GM19463 (cell line): Measurements from ENCODE around the gene ABHD17A.

ENCODE experiments used
- ATAC-seq: cut with Tn5 transposase; IDR thresholded peaks from one replicate; pipeline ENCODE4 v1.9.1; 2021; ENCODE audit warnings: mild to moderate bottlenecking, moderate library complexity; ENCODE audit not compliant: unreplicated experiment

Gene ABHD17A

DNA sequence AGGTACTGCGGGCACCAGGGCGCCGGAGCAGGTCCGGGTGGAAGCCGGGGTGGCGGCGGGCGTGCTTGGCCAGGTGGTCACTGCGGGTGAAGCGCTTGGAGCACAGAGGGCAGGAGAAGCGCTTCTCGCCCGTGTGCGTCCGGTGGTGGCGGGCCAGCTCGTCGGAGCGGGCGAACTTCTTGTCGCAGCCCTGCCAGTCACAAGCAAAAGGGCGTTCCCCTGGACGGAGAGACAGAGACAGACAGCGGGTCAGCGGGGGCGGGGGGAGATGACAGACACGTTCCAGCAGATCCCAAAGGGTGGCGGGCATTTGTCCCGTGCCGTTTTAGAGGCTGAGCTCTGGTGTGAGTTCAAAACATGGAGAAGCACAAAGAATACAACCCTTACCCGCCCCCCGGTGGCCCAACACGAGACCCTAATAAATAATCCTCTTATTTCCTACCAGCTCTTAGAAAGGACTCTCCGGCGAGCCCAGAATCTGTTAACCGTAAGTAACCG is 30.7 kb downstream of the ABHD17A start:
- no peak for ATAC-seq

DNA sequence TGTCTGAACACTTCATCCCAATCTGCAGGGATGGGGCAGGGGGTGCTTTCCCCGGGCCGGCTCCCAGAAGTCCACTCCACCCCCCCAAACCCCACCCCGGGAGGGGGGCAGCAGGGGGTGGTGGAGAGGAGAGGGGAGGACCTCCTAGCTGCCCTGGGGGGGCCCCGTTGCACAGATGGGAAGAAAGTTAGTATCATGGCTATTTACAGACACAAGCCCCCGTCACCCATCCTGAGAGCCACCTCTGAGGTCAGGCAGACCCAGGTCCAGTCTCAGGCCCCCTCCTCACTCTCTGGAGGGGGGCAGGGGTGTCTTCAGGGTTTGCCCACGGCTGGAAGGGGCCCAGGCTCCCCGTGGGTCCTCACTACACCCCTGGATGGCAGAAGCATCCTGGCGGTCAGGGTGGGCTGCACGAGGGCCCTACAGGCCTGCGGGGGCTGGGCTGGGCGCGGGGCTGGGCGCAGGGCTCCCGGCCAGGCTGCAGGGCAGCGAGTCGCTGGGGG is 31.2 kb downstream of the ABHD17A start:
- ATAC-seq, result no peak

DNA sequence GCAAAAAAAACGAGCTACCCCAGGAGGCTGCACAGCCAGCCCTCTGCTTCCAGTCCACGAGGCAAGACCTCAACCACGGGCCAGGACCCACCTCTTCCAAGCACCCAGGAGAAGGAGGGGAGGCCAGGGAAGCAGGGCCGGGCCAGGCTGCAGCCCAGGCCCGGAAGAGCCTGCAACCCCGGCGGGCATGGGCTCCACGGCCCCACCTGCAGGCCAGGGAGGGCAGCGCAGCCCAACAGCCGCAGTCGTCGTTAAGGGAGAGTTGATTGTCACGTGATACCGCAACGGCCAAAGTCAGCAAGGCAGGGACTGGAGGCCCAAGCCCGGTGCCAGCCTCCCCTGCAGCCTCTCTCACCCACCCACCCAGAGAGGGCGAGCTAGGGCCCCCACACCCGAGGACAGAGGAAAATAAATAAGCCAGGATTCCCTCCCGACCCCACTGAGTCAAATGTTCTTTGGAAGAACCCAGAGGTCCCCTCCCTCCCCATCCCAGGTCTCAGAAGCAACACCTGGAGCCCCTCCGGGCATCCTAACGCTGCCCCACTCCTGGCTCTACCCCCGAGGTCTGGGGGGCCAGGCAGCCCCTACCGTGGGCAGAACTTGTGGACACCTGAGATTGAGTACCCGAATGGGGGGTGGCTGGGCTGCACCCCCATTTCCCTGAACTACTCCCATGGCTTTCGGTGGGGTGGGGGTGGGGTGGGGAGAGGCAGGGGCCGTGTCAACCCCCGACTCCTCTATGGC is 31.8 kb downstream of the ABHD17A start:
- no peak for ATAC-seq

DNA sequence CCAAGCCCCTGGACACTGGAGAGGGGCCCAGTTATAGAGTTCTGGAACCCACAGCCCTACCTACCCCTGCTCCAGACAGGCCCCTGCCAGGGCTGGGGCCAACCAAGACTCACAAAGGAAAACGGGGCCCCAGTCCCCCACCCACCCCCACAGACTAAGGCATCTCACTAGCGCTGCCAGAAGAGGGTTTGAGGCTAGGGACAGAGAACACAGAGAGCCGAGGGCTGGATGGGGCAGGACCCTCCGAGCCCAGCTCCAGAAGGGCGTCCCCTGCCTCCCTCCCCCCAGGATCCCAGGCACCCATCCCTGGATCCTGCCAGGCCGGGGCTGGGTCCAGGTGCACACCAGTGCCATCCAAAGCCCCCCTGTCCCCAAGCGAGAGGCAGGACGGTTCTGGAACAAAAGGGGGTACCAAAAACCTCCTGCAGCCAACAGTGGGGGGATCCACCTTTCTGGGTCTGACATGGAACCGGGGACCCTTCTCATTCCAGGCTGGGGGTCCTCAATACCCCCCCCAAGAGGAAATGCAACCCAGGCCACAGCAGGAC is 32.6 kb downstream of the ABHD17A start:
- no peak for ATAC-seq

DNA sequence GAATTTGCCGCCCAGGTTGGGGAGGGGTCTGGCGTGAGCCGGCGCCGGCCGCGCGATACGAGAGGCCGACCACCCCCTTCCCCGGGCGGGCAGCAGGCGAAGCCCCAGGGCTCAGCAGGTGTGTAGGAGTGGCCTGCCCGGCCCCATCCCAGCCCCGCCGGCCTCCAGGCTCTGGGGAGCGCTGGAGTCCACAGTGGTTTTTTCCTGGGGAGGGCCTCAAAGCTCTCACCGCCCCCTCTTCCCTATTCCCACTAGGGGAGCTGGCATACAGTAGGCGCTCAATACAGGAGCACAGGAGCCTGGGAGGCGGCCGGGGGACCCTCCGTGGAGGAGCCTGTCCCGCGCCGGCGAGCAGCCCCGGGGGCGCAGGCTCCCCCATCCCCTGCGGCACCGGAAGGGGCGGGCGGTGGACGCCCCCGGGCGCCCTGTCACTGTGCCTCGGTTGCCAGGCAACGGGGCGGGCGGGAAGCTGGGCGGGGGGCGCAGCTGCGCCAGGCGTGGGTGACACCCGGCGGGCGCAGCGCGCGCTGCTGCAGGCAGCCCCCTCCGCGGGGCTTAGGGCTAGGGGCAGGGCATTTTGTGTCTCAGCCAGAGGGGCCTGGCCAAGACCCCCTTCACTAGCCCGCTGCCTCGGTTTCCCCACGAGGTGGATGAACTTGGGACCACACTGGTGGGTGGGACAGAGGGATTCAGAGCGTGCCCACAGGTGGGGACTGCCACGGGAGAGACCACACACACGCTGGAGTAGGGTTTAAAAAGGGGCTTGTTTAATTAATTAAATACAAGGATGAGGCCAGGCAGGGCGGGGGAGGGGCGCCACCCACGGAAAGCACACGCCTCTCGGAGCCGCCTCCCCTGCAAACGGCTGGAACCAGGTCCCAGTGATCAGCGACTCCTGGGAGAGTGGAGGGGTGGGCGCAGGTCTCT is 33.4 kb downstream of the ABHD17A start:
- no peak for ATAC-seq

DNA sequence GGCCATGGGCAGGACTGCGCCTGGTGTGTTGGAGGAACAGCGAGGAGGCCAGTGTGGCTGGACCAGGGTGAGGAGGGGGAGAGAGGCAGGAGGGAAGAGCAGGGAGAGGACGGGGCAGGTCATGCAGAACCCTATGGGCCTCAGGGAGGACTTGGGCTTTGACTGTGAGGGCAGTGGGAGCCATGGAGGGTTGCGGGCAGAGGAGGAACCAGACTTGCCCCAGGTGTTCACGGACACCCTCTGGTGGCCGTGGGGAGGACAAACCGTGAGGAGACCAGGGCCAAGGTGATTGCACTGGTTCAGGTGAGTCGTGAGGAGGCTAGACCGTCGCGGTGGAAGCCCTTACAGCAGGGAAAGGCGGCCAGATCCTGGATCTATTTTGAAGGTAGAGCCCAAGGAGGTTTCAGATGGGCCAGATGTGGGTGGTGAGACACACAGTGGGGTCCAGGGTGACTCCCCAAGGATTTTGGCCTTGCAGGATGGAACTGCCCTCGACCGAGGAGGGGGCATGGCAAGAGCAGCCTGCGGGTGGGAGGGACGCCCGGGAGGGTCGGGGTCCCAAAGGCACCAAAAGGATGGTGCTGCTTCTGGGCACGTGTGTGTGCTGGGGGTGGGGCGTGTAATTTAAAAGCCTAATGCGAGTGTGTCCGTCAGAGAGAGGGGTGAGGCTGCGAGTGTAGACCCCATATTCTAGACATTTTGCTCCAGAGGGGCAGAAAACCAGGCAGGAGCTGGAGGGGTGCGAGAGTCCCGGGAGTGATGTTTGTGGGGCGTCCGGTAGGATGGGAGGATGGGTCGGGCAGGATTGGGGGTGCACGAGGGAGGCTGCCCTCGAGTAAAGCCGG is 34.3 kb downstream of the ABHD17A start:
- no peak for ATAC-seq

DNA sequence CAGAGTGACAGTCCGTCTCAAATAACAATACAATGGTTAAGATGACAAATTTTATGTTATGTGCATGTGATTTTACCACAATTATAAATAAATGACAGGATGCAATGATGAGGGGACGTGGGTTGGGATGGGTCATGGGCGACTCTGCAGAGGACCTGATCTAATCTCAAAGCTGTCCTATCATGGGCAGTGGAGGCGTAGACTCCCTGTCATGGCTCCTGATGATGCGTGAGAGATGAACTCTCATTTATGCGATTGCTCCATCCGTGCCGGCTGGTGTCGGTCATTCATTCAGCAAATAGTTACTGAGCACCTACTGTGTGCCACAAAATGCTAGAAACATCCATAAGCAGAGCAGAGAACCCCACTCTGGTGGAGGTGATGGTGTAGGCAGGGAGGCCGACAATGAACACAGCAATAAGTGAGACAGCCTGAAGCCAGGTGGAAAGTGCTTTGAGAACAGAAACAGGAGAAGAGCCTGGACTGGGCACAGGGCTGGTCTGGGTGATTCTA is 35.4 kb downstream of the ABHD17A start:
- no peak for ATAC-seq

DNA sequence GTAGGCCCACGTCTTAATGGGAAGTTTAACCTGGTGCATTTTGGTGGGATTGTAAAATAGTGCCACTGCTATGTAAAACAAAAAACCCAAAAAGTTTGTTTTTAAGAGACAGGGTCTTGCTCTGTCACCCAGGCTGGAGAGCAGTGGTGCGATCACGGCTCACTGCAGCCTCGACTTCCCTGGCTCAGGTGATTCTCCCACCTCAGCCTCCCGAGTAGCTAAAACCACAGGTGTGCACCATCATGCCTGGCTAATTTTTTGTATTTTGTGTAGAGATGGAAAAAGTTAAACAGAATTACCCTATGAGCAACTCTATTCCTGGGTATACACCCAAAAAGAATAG is 36.2 kb downstream of the ABHD17A start:
- ATAC-seq, result no peak

DNA sequence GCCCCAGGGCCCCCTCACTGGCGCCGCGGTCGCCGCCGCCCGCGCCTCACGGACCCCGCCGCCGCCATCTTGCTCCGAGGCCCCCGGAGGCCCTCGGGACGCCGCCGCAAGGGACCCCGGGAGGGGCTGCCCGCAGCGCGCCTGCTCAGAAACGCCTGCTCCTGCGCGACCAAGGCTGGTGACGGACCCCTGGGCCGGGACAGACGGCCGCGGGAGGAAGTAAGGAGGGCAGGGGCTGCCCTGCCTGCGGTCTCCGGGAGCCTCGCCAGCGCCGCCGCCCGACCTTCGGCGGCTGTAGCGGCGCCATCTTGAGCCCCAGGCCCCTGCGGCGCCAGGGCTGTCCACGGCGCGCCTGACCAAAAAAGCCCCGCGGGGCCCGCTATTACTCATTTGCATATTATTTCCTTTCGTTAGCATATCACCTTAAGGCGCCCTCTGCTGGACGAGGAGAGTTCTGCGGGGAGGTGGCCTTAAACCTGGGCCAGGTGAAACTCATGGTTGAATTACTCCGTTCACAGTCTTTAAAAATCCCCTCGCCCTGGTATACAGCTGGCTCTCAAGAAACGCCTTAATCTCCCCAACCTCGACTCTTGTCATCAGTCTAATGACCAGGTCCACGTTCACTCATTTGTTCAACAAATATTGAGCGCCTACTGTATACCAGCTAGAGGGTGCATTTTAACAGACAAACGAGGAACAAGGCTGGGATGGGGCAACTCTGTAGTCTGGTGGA is 36.7 kb downstream of the ABHD17A start, which contains the start of gene REXO1:
Gene REXO1 (minus strand): TSS at position 85 of the 733 bp plus-strand sequence. CDS start 125 bp downstream, outside the sequence.
- ATAC-seq, result peak; percentile 58

DNA sequence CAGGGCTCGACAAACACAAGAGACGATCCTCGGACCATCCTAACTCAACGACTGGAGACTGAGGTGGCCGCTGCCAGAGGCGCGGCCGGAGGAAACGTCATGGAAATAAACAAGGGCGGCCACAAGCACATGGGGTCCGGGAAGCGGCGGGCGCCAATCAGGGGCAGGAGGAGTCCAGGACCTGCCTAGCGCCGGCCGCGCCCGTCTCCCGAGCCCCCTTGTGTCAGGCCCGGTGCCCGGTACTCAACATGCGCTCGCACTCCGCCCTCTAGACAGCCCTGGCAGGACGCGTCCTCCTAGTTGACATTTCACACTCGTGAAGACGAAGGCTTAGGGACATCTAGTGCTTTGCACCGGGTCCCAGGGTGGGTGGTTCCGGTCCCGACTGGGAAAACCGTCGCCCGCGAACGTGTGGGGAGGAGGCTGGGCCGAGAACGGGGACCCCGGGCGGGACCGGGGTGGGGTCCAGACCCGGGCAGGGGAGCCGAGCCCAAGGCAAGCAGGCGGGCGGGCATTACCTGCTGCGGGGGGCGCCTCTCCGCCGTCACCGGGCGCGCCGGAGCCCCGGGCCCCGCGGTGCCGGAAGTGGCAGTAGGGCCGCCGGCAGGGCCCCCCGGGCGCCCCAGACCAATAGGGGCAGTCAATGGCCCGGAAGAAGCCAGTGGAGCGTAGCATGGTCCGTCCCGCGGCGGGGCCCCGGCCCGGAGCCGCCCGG is 37.5 kb downstream of the ABHD17A start:
- peak; percentile 21 for ATAC-seq

DNA sequence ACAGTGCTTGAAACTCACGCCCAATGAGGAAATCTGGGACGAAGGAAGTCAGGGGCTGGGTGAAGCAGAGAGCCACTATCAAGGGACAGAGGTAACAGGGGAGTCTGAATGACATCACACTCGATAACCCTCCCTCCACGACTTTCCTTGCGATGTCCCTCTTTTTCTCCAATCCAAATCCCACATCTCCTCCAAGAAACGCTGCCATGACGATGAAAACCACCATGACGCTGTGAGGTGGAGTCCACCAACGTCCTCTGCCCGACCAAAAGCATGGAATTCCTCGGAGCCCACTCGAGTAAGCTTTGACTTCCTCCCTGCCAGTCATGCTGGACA is 38.0 kb downstream of the ABHD17A start:
- ATAC-seq, result no peak

DNA sequence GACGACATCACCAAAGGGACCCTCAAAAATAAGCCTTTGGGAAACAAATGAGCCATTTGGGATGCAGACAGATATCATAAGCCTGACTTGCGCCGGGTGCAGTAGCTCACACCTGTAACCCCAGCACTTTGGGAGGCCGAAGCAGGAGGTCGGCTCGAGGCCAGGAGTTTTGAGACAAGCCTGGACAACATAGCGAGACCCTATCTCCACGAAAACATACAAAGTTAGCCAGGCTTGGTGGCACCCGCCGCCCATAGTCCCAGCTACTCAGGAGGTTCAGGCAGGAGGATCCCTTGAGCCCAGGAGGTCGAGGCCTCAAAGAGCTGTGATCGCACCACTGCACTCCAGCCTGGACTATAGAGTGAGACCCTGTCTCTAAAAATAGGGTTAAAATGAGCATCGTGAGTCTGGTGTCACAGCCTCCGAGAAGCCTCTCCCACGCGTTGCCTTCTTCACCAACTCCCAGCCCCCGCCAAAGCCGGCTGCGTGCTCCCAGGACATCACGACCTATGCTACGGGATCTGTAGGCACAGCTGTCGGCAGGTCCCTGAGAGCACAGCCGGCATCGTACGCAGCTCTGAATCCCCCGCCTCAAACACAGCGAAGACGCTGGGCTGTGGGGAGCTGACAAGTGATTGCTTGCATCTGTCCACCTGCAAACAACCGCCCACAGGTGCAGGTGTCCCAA is 38.6 kb downstream of the ABHD17A start:
- ATAC-seq, result no peak

DNA sequence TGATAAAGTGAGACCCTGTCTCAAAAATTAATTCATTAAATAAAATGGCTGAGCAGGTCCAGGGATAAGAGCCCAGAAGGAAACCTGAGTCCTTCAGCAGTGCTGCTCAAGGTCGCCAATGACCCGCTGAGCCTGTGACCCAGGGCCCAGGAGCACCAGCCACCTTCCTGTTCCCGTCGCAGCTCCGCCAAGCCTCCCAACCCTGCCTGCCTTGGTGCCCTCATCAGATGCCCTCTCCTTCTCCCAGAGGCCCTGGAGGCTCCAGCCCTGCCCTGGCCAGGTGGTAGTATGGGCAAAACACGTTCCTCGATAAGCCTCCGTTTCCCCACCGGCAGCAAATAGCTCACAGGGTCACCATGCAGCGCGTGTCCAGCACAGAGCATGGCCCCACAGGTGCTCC is 39.7 kb downstream of the ABHD17A start:
- ATAC-seq, result no peak

DNA sequence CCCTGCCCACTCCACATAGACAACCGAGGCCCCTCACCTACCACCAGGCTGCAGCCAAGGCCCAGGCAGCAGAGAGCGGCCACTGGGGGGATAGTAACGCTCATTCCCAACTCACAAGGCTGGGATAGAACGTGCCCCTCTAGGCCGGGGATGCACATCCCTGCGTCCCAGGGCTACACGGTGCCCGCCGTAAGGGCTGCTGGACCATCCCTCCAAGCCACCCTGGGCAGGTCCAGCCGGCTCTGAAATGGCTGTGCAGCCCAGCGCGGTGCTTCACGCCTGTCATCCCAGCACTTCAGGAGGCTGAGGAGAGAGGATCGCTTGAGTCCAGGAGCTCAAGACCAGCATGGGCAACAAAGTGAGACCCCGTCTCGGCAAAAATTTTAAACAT is 40.2 kb downstream of the ABHD17A start:
- no peak for ATAC-seq

DNA sequence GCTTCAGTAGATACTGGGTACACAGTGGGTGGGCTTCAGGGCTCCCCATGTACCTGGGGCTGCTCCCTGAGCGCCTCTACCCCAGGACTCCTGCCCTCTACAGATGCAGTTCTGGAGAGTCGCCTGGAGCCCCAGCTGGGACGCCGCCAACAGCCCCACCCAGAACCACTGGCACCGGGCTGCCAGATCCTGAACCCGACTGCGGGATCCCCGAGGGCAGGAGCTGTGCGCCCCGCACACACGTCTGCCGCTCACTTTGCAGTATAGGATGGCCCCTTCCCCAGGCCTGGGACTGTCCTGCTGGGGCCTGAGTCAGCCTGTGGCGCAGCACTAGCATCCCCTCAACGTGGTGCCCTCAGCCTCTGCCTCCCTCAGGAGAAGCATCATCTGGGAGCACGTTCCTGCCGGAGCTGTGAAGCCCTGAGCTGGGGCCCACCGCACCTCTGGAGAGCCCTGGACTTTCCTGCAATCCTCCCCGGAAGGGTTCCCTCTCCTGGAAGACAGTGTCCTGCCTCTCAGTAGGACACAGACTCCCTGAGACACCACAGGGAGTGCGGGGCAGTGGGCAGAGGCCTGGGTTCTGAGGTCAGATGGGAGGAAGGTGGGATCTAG is 40.7 kb downstream of the ABHD17A start:
- ATAC-seq, result no peak

DNA sequence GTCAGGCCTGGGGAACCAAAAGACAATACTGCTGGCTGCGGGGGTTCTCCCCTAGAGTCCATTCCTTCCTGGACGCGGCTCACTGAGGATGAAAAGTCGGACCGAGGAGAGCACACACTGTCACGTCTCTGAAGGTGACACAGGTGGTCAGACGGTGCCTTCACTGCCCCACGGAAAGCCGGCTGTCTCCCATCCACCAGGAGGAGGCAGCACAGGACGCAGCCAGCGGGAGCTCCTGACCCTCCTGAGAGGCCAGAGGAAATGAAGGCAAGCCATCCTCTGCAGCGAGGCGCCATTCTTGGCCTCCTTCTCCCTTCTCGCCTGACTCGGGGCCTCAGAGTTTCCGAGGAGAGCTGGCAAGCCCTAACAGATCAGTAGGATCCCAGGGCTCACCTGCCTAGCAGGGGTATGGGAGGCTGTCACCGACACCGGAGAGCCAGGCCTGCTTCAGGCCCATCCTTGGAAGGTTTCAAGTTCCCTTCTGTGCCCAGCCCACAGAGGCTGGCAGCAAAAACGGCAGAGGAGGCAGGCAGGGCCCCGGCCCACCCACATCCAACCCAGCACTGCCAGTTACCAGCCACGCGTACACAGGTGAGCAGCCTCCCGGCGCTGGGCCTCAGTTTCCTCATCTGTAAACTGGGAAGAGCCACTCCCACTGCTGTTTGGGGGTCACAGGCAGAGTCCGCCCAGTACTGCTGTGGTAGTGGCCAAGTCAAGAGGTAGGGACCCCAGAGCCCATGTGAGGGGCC is 41.5 kb downstream of the ABHD17A start:
- no peak for ATAC-seq

DNA sequence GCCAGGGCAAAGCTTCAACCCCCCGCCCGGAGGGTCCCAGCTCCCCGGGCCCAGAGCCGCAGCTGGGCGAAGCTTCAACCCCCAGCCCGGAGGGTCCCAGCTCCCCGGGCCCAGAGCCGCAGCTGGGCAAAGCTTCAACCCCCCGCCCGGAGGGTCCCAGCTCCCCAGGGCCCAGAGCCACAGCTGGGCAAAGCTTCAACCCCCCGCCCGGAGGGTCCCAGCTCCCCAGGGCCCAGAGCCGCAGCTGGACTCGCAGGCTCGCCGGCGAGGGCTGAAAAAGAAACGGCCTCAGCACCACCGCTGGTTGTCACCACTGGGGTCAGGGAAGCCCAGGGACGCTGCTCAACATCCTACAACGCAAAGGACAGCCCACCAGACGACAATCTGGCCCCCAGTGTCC is 42.2 kb downstream of the ABHD17A start:
- no peak for ATAC-seq
